Natural killer cell (primary cell): ENCODE data around the gene UTRN. TPM values are rescaled to one million over a fixed set of nuclear protein-coding genes. Genes with fewer than 3 reads are reported as not detected.

Experiments
- ATAC-seq, 3 donors: fragments of 150-1000 bp in 2 of 3; fragments of 200-7000 bp in 1 of 3; cut with Tn5 transposase; 1 replicate in 1 of 3; 2 replicates in 2 of 3; pipeline ENCODE4 v1.10.0; 2021; ENCODE audit warnings: mild to moderate bottlenecking in 2 of 3, moderate library complexity in 2 of 3
- DNase-seq, 2 donors: peaks; one replicate each; pipeline versions ENCODE4 v3.0.0 to v3.0.0-alpha.2; 2013 to 2021; ENCODE audit warnings: mixed read lengths in 1 of 2
- H3K27ac ChIP-seq: one replicate; pipeline ENCODE4 v1.5.1; 2013; ENCODE audit warnings: mild to moderate bottlenecking, low read length
- H3K27me3 ChIP-seq: one replicate; pipeline ENCODE4 v1.6.1; 2013; ENCODE audit warnings: low read length; ENCODE audit not compliant: control insufficient read depth, insufficient read depth
- H3K36me3 ChIP-seq: one replicate; pipeline ENCODE4 v1.6.1; 2013; ENCODE audit warnings: low read length; ENCODE audit not compliant: control insufficient read depth, insufficient read depth
- H3K4me1 ChIP-seq: one replicate; pipeline ENCODE4 v1.6.1; 2013; ENCODE audit warnings: low read length; ENCODE audit not compliant: control insufficient read depth, insufficient read depth
- H3K4me3 ChIP-seq: one replicate; pipeline ENCODE4 v1.5.1; 2013; ENCODE audit warnings: low read length
- H3K9me3 ChIP-seq: one replicate; pipeline ENCODE4 v1.6.1; 2013; ENCODE audit warnings: low read length; ENCODE audit not compliant: control insufficient read depth, insufficient read depth
- H3K27ac Mint-ChIP-seq, 2 donors: one replicate each; pipeline ENCODE4 v1.8.0; 2022; ENCODE audit warnings: mild to moderate bottlenecking in 2 of 2, mixed read lengths in 2 of 2, moderate library complexity in 1 of 2
- H3K27me3 Mint-ChIP-seq, 2 donors: one replicate each; pipeline ENCODE4 v1.8.0; 2022; ENCODE audit warnings: low read depth in 2 of 2, mixed read lengths in 2 of 2
- H3K36me3 Mint-ChIP-seq: one replicate; pipeline ENCODE4 v1.8.0; 2022; ENCODE audit warnings: mixed read lengths
- H3K4me1 Mint-ChIP-seq, 2 donors: one replicate each; pipeline ENCODE4 v1.8.0; 2022; ENCODE audit warnings: mixed read lengths in 2 of 2
- H3K4me3 Mint-ChIP-seq: one replicate; pipeline ENCODE4 v1.8.0; 2022; ENCODE audit warnings: mild to moderate bottlenecking, moderate library complexity, mixed read lengths
- H3K9me3 Mint-ChIP-seq, 2 donors: one replicate each; pipeline ENCODE4 v1.8.0; 2022; ENCODE audit warnings: mixed read lengths in 2 of 2
- CTCF ChIP-seq: fragments of 200-600 bp; IDR thresholded peaks from one replicate; pipeline ENCODE4 v1.8.0; 2022; ENCODE audit warnings: antibody characterized with exemption
- WGBS: methylation state at CpG from one replicate; pipeline ENCODE4 v1.1.7; 2013; ENCODE audit warnings: missing lambda C conversion rate; ENCODE audit not compliant: insufficient coverage; 5-methylcytosine and 5-hydroxymethylcytosine counted together
- intact Hi-C: fragments of 100-400 bp; cut with micrococcal nuclease; formaldehyde crosslinking; loops from one replicate; pipeline ENCODE4 v1.14.2; 2022
- total RNA-seq, 4 donors: library from RNA; stranded (reverse); fragments of 120-200 nt in 1 of 4; gene quantifications; one replicate each; pipeline versions ENCODE4 v1.2.3 to v1.2.4, GENCODE V29; 2013 to 2022

Gene UTRN
- total RNA-seq, 3 donors from 2014 or later (not counting 1 experiment from before 2014, with no cell fraction given) = 584 to 715 (median 591) TPM

- peak overlapping the region; percentile 100 for H3K4me3 Mint-ChIP-seq
- no peaks in the 10 kb centered on the region for H3K36me3 ChIP-seq
- intact Hi-C loops = loop anchor here (1.0 to 10.0 kb wide), 6 partner anchors 17 to 196 kb away; no protein-coding TSS in a partner anchor
- H3K4me3 ChIP-seq = peak overlapping the region; percentile 62
- peak overlapping the region; percentile 91 to 92 for H3K27ac Mint-ChIP-seq
- peak; percentile 69 to 74 (median 71) for ATAC-seq
- H3K27me3 ChIP-seq = no peaks in the 10 kb centered on the region
- H3K27ac ChIP-seq = peak overlapping the region; percentile 1
- peak; percentile 47 to 49 for DNase-seq
- under 1% methylated on average over 51 of the region's 51 CpGs for WGBS
- no peaks in the 10 kb centered on the region for H3K36me3 Mint-ChIP-seq
- TF ChIP-seq CTCF = no peak
- H3K4me1 Mint-ChIP-seq = peaks cover 49 to 56% of the 10 kb centered on the region in 2 donors
- H3K9me3 Mint-ChIP-seq = no peaks in the 10 kb centered on the region
- H3K9me3 ChIP-seq = no peaks in the 10 kb centered on the region
- H3K4me1 ChIP-seq = peaks cover 17% of the 10 kb centered on the region
- no peaks in the 10 kb centered on the region for H3K27me3 Mint-ChIP-seq
These were observed 815 bp downstream of the UTRN start for GRCh38 chr6:144285798-144286502.

- Histone ChIP-seq H3K27me3 (no peaks in the 10 kb centered on the region), H3K4me3 (peak overlapping the region; percentile 62), H3K4me1 (peaks cover 19% of the 10 kb centered on the region), H3K9me3 (no peaks in the 10 kb centered on the region), H3K36me3 (peaks cover 2% of the 10 kb centered on the region), H3K27ac (no peak overlapping the region)
- DNase-seq (peak in 1 of 2 donors; percentile 18), ATAC-seq (no peak)
- H3K4me3 Mint-ChIP-seq = peak overlapping the region; percentile 100
- TF ChIP-seq CTCF = no peak
- no peaks in the 10 kb centered on the region for H3K27me3 Mint-ChIP-seq
- no peaks in the 10 kb centered on the region for H3K9me3 Mint-ChIP-seq
- H3K27ac Mint-ChIP-seq = peak overlapping the region; percentile 91 to 92
- H3K36me3 Mint-ChIP-seq = no peaks in the 10 kb centered on the region
- WGBS = 8% methylated on average over 53 of the region's 53 CpGs
- intact Hi-C loops = loop anchor here (1.0 to 10.0 kb wide), 6 partner anchors 16 to 196 kb away; no protein-coding TSS in a partner anchor
- H3K4me1 Mint-ChIP-seq = peaks cover 54 to 61% of the 10 kb centered on the region in 2 donors
These were observed 1.6 kb downstream of the UTRN start for GRCh38 chr6:144286503-144287393.

GRCh38 chr6:144289006-144289405, 3.9 kb downstream of the UTRN start:
- intact Hi-C loops = loop anchor here (5.0 to 10.0 kb wide), 3 partner anchors 63 to 184 kb away; no protein-coding TSS in a partner anchor
- Mint-ChIP-seq H3K36me3 (no peaks in the 10 kb centered on the region), H3K27me3 (no peaks in the 10 kb centered on the region), H3K9me3 (no peaks in the 10 kb centered on the region), H3K4me1 (peaks cover 48 to 59% of the 10 kb centered on the region in 2 donors), H3K27ac (peak overlapping the region in 1 of 2 donors; percentile 12), H3K4me3 (peak overlapping the region; percentile 2)
- H3K27ac ChIP-seq = no peak overlapping the region
- no peaks in the 10 kb centered on the region for H3K27me3 ChIP-seq
- no peak for TF ChIP-seq CTCF
- H3K36me3 ChIP-seq = peaks cover 21% of the 10 kb centered on the region
- peaks cover 19% of the 10 kb centered on the region for H3K4me1 ChIP-seq
- 100% methylated on average over 1 of the region's 1 CpG for WGBS
- H3K4me3 ChIP-seq = no peak overlapping the region
- H3K9me3 ChIP-seq = no peaks in the 10 kb centered on the region
- no peak for ATAC-seq
- no peak for DNase-seq
